HT-29 (cell line): ENCODE data around the gene USP51. TPM values are rescaled to one million over a fixed set of nuclear protein-coding genes. Genes with fewer than 3 reads are reported as not detected.
A peak's percentile ranks its signal among the peaks of the same experiment; 100 is the strongest.
"Not testable (repeated sequence)": the region's sequence is repeated elsewhere in the genome, so short reads cannot be mapped to it uniquely, and the experiment has no call there.

ENCODE experiments used
- DNase-seq: peaks from one replicate; pipeline ENCODE4 v3.0.0-alpha.2; 2015; ENCODE audit warnings: low spot score
- total RNA-seq: library from RNA; depleted of rRNA; stranded (reverse); fragments of >200 nt; shearing (Covaris generic); gene quantifications from 2 replicates; pipeline ENCODE4 v1.2.3, GENCODE V29; 2014; rRNA removed

The USP51 gene
- not detected in 2 replicates for total RNA-seq

DNA sequence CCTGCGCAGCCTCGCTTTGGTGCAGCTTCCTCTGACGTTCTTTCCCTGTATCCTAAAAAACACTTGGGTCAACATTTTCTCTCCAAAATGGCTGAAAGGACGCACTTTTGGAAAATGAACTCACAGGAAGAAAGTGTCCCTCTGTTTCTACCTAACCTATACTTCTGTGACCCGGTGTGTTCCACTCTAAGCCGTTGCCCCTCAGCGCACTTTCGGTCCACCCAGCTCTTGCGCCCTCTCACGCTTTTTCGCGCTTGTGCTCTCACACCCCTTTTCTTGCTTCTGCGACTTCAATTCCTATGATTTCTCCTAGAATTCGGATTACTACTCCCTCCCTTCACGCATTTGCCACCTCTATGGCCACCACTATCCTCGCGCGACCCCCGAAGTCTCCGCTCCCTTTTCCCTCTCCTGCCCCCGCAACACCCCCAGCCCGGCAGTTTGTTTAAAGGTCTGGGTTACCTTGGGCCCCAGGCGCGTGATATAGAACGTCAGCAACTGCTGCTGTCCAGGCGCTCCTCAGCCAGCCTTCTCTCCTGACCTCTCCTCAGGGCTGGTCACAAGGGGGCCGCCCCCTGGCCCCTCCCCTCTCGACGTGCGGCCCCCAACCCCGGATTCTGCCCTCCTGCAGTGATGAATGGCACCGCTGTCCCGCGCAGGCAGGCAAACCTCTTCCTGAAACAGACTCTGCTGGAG lies at the start of gene USP51:
USP51 (minus strand) TSS at position 535 of the 696 bp plus-strand sequence. CDS start 909 bp downstream, outside the sequence.
- DNase-seq: no peak

DNA sequence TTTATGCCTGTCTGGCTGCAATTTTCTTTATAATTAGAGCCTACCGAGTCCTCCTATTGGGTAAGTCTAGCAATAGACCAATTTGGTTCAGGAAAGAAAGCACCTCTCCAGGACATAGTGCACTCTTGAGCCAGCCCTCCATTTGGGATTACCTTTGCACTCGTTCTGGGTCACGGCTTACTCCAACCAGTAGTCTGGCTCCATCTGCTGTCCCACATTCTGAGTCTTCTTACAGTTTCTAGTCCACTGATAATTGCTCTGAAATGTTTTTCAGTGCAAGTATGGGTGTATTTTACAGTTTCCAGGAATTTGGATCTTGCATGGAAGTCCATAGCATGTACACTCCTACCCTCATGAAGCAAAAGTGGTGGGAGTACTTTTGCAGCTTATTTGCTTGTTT lies 34.8 kb upstream of the USP51 start:
- peak; percentile 2 for DNase-seq

DNA sequence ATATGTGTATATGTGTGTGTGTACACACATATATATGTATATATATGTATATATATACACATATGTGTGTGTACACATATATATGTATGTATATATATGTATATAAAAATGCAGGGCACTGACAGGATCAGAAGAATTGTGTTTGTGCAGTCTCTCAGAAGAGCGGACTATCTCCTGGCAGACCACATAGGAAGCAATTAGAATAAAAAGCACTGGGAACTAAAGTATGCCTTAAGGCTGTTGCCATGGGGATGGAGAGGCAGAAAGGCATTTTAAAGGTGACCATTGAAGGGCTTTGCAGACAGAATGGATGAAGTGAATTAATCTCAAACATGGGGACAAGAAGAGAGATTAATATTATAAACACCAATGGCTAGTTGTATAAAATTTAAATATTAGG lies 33.7 kb upstream of the USP51 start:
- no peak for DNase-seq

DNA sequence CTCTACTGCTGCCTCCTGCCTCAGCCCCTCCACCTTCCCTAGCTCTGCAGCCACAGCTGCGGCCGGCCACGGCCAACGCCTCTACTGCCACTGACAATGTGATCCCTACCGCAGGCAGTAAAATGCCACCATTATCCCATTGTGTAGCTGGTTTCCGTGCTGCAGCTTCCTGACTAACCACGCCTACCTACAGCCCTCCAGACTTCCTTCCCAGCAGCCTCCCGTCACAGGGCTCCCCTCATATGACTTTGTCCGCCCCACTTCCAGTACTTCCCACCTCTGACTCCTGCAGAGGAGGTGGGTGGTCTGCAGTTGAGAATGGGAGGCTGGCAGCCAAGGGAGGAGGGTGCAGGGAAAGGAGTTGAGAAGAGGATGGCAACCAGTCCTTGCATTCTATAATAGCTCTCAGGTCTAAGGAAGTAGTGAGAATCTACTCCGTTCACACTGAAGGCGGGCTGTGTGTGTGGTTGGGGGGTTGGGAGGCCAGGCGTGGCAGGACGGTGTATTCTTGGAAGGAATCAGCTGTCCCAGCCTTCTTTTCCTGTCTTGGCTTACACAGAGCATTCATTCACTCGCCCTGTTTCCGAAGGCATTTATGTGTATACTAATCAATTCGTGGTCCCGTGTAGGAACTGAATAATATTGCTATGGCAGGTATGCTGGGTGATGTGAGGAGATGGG lies 33.1 kb upstream of the USP51 start:
- no peak for DNase-seq

DNA sequence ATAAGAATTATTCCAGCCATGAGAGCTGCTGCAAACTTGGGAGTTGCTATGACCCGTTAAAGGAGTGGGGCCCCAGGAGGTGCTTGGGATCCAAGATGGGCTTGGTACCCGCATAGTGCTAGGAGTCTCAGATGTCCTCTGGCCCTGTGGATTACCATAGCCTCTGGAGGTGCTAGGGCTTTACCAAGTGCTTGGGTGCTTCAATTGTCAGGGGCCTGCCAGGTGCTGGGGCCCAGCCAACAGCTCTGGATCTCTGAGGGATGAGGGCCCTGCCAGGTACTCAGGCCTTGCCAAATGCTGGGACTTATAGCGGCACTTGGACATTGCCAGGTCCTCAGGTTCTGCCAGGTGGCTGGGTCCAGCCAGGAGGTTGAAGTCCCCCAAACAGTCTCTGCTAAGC lies 32.0 kb upstream of the USP51 start:
- DNase-seq: no peak

DNA sequence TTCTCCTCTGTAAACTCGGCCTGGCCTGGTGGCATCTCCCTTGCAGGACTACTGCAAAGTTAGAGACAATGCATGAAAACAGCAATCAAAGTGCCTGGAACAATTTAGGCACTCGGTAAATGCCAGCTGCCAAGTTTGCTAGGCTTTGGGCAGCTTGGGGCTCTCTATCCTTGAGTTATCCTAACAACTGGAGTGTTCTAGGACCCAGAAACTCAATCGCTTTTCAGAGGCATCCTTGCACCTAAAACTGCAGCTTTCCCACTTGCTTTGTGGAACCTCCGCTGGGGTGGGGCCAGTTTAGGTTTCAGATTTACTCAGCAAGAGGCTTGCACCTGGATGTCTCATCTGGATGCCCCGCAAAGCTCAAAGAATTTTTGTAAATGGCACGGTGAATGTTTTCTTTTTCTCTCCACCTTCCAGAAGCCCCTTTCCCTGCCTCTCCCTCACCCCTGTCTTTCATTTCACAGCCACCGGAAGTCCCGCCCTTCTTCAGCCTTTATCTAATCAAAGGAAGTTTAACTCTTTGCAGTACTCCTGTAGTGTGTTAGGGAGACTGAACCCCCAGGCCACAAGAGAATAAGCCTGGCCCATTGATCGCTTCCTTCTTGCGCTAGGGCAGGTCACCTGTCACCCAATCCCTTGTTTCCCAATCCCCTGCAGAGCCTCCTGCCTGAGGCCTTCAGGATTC lies 27.3 kb upstream of the USP51 start:
- DNase-seq: not testable (repeated sequence)

DNA sequence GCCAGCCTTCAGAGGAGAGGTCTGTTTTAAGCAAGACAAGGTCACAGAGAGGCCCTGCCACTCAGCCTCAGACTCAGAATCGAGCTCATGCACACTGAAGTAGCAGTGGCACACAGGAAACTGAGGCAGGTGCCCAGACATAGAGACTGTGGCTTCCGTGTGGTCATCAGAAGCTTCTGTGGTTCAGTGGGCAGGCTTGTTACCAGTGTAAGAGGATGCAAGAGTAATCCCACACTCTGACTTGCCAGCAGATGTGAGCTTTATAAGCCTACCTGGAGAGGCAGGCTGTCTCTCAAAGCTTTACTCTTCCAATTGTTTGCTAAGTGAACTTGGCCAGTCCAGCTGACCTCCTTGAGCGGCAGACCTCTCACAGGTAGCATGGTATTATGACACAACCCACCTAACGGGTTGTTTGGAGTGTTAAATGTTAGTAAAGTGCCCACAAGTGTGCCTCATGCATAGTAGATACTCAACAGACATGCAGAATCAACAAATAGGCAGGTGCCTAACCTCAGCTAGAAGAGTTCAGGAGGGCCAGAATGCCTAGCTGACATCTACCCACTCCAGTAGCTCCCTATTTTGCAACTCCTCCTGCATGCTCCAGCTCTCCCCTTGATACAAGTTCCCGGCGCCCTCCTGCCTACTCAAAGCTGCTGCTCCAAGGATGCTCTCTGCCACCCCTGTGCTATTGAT lies 23.5 kb upstream of the USP51 start:
- DNase-seq: not testable (repeated sequence)

DNA sequence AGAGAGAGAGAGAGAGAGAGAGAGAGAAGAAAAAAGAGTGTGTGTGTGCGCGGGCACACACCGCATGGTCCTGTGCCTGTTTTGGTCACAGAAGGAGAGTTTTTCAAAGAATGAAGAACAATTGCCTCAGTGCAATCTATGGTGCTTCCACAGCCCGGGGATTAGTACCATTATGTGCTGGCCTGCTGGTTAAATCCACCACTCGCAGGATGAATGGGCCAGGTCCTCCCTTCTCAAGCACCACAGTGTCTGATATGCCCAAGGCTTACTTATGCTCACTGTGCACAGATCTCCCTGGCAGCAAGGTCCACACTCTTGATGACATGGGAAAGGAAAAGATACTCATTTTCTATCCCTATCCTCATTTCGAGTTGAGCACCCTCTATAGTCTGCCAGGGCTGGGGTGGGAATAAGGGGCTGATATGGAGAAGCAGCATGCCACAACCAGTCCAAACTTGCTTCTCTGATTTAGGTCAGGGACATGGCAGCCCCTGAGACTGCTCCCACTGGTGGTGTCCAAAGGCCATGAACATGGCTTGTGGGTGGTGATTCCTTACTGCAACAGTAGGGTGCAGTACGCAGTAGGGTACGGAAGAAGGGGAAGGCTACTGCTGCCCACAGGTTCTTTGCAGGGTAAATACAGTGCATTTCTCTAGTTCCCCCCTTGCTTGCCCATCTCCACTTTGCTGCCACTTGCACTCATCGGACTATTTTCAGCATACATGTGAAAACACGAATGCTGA lies 18.9 kb upstream of the USP51 start:
- DNase-seq: not testable (repeated sequence)

DNA sequence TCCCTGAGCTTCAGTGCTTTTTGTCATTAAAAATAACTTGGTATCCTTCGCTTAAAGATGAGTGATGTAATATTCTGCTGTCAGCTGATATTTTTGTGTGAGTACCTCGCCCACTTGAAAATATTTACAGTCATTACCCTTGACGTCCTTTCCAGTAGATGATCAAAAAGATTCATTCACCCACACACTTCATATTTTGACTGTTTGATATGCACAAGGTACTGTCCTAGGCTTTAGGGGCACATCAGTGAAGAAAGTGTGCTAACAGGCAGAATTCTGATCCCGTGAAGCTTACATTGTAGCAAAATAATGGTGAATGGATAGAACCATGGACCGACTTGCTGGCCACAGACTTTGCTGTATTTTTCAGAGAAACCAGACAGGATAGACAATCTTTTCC lies 18.1 kb upstream of the USP51 start:
- not testable (repeated sequence) for DNase-seq

DNA sequence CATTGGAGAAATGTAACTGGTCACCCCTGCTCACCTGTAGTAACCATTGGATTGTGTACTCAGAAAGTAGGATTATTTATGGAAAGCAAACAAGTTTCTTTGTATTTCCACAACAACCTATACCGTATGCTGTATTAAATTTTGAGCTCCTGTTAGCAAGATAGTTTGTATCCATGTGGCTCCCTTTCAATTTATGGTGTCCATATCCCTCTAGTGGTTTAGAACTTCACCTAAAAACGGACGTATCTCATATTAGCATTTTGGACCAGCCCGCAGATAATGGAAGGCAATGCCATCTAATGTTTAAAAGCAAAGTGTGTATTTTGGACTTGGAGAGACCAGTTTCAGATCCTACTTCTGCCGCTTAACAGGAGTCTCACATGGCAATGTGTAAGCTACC lies 17.4 kb upstream of the USP51 start:
- DNase-seq: not testable (repeated sequence)

DNA sequence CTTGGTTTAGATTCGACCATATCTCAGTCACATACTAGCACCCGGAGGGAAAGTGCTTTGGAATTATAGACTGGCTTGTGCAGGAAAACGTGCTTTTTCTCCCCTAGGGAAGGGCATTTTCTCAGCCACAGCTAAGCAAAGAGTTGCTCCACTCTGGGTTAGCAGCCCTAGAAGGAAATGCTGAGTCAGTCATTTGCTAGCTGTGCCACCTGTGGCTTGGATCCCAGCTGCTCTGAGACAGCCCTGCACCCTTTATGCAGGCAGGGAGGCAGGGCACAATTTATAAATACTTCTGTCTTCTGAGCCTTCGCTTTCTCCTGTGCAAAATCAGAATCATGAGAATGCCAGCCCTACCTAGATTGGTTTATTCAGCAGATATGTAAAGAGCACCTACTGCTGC lies 1.3 kb upstream of the USP51 start:
- DNase-seq: no peak

DNA sequence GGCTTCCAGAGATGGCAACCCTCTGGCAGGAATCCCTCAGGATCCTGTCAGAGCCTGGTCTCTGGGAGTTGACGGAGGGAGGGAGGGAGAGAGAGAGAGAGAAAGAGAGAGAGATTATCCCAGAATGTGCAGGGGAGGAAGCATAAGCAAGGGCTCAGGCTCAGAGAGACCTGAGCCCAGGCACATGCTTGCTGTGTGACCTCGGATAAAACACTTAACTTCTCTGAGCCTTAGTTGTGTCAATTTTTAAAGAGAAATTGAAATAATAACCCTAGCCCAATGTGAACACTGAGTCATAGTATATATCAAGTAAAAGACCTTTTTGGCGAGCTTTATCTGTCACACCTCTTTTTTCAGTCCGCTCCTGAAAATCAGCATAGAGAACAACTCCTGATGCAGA lies 473 bp upstream of the USP51 start:
- no peak for DNase-seq

DNA sequence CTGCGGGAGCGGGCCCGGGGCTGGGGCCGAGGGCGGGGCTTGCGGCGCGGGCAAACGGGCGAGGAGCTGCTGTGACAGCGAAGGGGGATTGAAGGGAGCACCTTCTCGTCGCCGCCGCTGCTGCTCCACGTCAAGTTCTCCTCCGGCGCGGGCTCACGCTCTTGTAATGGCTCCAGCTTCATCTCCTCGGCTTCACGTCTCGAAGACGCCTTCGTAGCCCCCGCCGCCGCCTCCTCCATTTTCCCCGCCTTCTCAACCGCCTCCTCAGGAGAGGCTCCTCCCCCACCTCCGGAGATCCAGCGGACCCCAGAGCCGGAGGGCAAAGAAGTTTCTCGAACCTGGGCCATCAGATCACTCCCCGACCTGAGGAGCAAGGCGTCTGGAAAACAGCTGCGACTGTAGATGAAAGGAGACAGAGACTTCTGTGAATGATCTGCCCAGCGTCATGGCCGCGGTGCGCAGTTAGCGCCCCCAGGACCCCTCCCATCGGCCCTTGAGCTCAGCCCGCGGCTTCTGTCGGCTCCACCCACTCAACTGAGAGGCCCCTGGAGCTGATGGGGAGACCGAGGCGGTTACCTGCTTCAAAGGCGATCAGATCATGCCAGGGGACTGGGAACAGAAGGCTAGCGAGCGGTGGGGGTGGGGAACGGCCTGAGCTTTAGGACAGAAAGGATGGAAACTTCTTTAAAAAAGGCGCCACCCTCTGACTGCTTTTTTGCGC lies 895 bp downstream of the USP51 start:
- DNase-seq: no peak

DNA sequence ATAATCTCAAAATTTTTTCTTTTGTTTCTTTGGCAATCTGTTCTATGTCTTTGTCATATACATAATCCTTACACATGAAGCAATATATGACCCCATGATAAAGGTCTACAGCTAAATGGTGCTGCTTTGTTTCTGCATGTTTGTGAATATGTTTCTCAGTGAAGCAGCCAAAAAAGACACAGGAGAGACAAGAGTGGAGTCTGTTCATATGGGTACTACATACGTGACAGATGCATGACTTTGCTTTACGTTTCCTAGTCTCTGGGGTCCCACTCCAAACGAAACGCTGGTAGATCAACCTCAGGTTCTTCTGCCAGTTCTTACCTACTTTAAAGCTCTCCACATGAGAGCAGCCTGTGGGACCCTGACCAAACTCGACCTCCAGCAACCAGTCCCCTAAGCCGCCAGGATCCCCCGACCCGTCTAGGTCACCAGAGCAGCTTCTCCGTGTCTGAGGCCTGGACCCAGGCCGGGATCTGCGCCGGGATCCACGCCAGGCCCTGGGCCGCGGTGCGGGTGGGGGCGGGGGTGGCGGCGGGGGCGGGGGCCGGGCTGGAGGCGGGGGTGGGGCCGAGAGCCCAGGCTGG lies 1.5 kb downstream of the USP51 start:
- DNase-seq: no peak

DNA sequence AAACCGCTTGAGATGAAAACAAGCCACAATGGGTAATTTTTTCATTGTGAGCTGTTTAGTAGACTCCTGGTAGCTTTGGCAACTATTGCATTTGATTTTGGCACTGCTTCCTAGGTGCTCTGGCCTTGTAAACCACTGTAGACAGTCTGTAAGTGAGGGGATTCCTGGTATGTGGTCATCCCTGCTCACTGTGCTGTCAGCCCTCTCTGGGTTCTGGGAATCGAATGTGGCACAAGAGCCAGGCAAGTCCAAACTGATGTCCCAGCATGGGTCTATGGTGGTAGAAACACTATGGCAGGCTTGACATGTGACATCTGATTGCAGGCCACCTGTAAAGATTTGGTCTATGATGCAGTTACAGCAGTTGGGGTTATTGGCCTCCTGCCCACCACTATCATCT lies 2.5 kb downstream of the USP51 start:
- no peak for DNase-seq

DNA sequence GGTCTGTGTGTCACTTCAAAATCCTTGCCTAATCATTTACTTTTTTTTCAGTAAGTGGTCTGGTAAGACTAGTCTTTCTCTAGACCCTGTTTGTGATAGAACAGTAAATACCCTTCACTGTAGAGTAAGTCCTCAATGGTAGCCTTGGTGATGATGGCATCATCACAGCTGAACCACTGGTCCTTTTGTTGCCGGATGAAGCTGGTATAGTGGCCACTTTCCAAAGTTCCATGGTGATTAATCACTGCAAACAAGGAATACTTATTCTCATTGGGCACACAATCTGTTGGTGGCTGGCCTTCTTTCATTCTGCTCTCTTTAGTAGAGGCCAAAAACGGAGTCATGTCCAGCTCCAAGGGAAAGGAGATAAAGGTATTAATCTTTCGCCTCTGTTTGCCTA lies 2.9 kb downstream of the USP51 start:
- DNase-seq: no peak

DNA sequence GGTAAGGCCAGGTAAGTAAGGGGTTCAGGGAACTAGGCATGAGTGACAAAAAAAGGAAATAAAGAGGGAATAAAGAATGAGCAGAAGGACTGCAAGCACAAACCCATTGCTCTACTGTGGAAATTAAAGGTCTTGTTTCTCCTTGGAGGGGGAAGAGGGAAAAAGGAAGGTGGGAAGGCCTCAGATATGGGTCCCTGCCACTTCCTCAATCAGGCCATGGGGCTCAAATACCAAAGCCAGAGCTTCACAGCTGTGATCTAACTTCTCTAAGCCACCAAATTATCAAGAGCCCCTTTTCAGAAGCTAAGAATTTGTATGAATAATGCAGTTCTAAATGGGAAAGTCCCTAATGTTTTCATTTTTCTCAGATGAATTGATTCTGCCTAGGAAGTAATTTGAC lies 4.7 kb downstream of the USP51 start:
- no peak for DNase-seq

DNA sequence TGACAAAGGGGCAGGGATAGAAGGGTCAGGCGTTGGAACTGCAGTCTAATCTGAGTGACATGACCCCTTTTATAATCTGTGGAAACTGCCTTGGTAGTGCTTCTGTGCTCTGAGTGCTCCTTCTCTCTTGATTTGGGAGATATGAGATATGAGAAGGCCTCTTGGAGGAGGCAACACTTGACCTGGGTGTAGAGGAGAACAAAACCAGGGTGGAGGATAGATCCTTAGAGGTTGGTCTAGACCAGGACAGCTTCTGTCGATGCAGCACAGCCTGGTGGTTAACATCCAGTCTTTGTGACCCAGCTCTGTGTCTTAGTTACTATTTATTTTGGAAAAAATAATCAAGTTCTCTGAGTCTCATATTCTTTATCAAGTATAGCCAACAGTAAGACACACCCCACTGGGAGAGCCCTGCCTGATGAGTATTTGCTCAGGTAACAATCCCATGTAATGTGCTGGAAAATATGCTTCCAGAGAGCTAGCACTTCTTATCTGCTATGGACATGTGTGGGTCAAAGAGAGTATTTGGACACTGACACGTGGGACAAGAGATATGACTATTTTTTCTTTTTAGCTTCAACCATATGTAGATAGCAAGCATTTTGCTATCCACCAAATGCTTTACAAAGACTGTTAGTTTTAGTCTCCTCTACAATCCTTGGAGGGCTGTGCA lies 9.1 kb downstream of the USP51 start:
- no peak for DNase-seq

DNA sequence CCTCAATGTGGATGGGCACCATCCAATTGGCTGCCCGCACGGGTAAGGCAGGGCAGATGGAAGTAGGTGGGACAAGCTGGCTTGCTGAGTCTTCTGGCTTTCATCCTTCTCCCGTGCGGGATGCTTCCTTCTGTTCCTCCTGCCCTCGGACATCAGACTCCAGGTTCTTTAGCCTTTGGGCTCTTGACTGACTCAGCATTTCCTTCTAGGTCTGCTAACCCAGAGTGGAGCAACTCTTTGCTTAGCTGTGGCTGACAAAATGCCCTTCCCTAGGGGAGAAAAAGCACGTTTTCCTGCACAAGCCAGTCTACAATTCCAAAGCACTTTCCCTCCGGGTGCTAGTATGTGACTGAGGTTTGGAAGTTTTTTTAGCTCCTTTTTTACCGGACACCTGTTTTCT lies 9.7 kb downstream of the USP51 start:
- not testable (repeated sequence) for DNase-seq

DNA sequence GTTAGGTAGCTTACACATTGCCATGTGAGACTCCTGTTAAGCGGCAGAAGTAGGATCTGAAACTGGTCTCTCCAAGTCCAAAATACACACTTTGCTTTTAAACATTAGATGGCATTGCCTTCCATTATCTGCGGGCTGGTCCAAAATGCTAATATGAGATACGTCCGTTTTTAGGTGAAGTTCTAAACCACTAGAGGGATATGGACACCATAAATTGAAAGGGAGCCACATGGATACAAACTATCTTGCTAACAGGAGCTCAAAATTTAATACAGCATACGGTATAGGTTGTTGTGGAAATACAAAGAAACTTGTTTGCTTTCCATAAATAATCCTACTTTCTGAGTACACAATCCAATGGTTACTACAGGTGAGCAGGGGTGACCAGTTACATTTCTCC lies 23.9 kb downstream of the USP51 start:
- DNase-seq: not testable (repeated sequence)
